ENCODE measurements around the gene CHRNB1. TPM values are rescaled to one million over a fixed set of nuclear protein-coding genes. Genes with fewer than 3 reads are reported as not detected.

Gene CHRNB1
- total RNA-seq, 4 donors from 2014 or later, result 2.4 to 10.4 (median 9.8) TPM

DNA sequence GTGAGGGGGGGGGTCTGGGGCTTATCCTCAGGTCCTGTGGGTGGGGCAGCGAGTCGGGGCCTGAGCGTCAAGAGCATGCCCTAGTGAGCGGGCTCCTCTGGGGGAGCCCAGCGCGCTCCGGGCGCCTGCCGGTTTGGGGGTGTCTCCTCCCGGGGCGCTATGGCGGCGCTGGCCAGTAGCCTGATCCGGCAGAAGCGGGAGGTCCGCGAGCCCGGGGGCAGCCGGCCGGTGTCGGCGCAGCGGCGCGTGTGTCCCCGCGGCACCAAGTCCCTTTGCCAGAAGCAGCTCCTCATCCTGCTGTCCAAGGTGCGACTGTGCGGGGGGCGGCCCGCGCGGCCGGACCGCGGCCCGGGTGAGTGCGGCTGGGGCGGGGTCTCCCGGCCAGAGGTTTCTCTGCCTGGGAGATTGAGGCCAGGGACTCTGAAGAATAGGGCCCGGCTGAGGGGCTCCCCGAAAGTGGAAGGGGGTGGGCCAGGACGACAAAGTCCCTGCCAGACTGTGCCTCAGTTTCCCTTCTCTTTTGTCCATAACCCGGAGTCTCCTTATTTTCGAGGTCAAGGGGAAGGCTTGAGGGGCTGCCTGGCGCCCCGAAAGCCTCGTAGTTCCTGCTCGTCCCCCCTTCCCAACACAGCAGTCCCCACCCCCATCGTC lies 5.3 kb upstream of the CHRNB1 start, which contains the start of gene FGF11:
Gene FGF11 (plus strand): TSS at position 51 of the 651 bp plus-strand sequence. CDS start 109 bp downstream, at position 160.
- TF ChIP-seq, protein P1, sequence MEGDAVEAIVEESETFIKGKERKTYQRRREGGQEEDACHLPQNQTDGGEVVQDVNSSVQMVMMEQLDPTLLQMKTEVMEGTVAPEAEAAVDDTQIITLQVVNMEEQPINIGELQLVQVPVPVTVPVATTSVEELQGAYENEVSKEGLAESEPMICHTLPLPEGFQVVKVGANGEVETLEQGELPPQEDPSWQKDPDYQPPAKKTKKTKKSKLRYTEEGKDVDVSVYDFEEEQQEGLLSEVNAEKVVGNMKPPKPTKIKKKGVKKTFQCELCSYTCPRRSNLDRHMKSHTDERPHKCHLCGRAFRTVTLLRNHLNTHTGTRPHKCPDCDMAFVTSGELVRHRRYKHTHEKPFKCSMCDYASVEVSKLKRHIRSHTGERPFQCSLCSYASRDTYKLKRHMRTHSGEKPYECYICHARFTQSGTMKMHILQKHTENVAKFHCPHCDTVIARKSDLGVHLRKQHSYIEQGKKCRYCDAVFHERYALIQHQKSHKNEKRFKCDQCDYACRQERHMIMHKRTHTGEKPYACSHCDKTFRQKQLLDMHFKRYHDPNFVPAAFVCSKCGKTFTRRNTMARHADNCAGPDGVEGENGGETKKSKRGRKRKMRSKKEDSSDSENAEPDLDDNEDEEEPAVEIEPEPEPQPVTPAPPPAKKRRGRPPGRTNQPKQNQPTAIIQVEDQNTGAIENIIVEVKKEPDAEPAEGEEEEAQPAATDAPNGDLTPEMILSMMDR (IDR thresholded peaks at IDR 0.05; ENCODE audit: low read depth), result no peak

DNA sequence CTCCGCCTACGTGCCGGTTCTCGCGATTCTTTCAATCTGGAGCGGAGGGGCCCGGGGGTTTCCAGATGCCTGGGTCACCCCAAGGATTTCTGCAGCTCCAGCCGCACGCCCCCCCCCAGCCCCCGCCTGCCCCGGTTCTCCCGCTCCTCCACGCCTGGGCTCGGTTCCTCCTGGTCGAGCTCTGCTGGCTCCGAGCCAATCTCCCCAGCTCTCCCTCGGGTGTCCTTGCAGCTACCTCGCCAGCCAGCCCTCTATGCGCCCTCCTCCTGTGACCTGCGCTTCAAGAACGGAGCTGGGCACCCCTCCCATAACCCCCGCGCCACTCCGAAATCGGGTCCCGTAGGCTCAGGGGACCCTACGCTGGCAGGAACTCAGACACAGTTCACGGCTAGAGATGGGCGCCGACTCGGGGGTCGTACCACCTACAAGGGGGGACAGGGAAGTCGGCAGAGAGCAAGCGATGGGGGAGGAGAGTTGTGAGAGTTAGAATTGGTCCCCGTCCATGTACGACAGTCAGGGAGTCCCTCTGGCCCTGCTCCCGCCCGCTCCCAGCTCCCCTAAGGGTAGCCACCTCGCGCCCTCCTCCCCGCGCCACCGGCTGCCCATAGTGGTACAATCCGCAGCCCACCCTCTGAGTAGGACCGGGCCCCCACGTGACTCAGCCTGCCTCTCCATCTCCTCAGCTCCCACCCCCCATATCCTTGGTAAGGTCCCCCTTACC lies 4.6 kb upstream of the CHRNB1 start:
- TF ChIP-seq, protein P1 (IDR thresholded peaks at IDR 0.05; ENCODE audit: low read depth), result no peak

DNA sequence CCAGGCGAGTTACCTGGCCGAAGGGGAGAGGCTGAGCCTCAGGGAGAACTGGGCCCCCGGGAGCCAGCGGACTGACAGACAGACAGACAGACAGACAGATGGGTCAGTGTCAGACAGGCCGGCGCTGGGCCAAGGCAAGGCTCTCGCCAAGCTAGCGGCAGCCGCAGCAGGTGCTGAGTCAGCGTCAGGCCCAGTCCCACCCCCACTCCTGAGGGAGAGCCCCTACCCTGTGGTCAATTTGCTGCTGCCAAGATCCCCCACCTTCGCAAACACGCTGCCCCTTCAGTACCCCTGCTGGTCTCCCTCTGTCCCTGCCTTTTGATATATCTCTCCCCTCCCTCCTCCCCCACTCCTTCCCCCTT lies 4.0 kb upstream of the CHRNB1 start:
- TF ChIP-seq, protein P1 (IDR thresholded peaks at IDR 0.05; ENCODE audit: low read depth), result no peak

DNA sequence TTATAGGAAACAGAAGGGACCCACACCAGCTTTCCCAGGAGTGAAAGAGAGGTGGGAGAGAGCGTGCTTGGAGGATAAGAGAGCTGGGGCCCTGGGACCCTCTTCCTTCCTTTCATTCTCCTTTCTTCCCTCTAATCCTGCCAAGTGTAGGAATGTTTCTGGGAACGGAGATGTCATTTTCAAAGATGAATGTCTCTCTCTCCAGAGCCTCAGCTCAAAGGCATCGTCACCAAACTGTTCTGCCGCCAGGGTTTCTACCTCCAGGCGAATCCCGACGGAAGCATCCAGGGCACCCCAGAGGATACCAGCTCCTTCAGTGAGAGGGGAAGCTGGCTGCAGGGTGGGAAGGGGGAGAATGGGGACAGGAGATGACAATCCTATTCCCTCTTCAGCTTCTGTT lies 3.6 kb upstream of the CHRNB1 start:
- TF ChIP-seq, protein P1 (IDR thresholded peaks at IDR 0.05; ENCODE audit: low read depth), result no peak

DNA sequence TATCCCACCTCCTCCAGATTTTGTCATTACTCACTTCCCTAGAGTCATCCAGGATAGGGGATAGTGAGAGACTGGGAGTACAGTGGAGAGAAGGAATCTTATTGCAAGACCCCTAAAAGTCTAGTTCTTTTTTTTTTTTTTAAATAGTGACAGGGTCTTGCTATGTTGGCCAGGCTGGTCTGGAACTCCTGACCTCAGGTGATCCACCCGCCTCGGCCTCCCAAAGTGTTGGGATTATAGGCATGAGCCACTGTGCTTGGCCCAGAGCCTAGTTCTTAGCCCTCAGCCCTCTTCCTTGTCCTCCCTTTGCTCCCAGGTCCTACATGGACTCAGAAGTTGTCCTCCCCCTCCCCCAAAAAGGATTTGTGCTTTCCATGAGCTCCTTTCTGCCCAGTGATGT lies 2.7 kb upstream of the CHRNB1 start:
- TF ChIP-seq, protein P1 (IDR thresholded peaks at IDR 0.05; ENCODE audit: low read depth), result no peak

DNA sequence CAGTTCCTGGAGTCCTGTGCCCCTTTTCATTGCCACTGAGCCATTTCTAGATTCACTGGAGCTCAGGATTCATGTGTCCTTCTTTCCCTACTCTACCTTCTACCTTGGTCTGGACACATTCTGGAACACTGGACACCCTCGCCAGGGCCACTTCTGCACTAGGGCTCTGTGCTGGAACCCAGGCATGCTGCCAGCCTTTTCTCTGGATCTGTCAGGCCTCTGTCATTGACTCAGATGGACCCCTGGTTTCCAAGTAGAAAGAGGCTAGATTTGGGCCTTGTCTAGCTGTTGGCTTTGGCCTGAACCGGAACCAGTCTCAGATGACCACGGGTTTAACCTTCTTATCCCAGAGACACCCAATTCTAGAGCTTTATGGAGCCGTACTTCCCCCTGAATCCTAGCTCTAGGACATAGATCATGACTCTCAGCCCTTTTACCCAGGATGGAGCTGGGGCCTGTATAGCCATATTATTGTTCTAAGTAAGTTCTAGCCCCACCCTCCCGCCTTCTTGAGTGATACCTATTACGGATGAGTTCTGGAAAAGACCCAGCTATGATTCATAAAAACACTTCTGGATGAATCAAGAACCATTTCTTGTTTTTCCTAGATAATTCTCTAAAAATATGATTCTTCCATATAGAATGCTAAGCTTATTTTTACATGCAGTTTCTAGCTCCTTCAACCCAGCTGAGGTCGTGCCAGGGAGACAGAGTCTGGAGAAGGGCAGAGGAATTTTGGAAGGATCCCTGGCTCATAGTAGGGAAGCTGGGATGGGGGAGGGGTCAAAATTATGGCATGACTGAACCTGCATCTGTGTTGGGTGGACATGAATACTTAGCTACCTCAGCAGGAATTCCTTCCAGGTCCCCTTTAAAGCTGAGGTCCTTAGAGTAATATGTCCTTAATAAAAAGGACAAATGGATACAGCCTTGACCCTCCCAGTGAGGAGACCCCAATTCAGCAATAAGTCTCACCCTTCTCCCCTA lies 1.1 kb upstream of the CHRNB1 start:
- TF ChIP-seq, protein P1 (IDR thresholded peaks at IDR 0.05; ENCODE audit: low read depth), result no peak

DNA sequence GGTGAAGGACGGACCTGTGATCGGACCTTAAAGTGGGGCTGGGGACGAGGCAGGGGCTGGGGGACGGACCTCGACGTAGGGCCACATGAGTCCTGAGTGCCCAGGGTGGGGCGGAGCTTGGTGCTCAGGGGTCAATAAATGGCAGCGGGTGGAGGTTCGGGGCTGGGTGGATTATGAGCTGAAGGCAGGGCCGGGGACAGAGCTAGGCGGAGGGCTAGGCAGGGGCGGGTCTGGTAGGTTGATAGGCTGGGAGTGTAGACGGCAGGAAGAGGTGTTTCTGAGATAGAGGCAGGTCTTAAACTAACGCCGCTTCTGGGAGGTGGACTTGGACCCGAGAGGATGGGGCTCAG lies 733 bp downstream of the CHRNB1 start:
- TF ChIP-seq, protein P1 (IDR thresholded peaks at IDR 0.05; ENCODE audit: low read depth), result no peak
